ENCODE measurements around the gene SLC44A5. TPM values are rescaled to one million over a fixed set of nuclear protein-coding genes. Genes with fewer than 3 reads are reported as not detected.
"Not testable (repeated sequence)": the region's sequence is repeated elsewhere in the genome, so short reads cannot be mapped to it uniquely, and the experiment has no call there.

The SLC44A5 gene
- total RNA-seq, result 10 to 100 TPM in 2 of 4 donors, 1 to 10 TPM in 2; 1.1 to 17.7 (median 5.8) TPM

DNA sequence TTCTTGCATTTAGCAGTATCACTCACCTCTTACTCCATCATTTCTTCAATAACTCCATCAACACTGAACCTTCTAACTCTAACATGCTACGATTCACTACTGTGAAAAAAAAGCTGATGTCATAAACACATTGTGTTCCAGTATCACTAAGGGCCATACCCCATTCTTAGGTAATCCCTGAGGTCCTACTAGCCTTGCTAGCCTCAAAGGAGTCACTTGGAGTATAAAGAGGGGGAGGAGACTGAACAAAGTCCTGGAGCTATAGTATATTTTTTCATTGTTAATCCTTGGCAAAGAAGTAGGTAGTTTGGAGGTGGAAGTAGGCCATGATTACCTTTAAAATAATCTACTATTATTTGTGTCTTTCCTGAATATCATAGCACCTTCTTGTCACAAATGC is at the start of gene SLC44A5:
TSS of gene SLC44A5 (minus strand) at position 101 of the 400 bp plus-strand sequence. CDS start 69,667 bp downstream, outside the sequence.
- peaks cover 43% of the 10 kb centered on the region for H3K27me3 ChIP-seq
- H3K9me3 ChIP-seq, result no peaks in the 10 kb centered on the region
- H3K4me1 ChIP-seq, result peaks cover 19% of the 10 kb centered on the region
- TF ChIP-seq EP300 (IDR thresholded peaks at IDR 0.05), result no peak
- no peak for TF ChIP-seq CTCF (IDR thresholded peaks at IDR 0.05)
- no peak for TF ChIP-seq POLR2AphosphoS5 (IDR thresholded peaks at IDR 0.05)
- no peak for TF ChIP-seq POLR2A (IDR thresholded peaks at IDR 0.05)
- H3K27ac ChIP-seq, result no peak within 1 kb of the TSS
- no peak for DNase-seq (ENCODE audit: low spot score in 2 of 2)
- 86% methylated on average over 1 of the region's 1 CpG for WGBS
- no peaks in the 10 kb centered on the region for H3K36me3 ChIP-seq
- H3K4me3 ChIP-seq, result no peak within 1 kb of the TSS

DNA sequence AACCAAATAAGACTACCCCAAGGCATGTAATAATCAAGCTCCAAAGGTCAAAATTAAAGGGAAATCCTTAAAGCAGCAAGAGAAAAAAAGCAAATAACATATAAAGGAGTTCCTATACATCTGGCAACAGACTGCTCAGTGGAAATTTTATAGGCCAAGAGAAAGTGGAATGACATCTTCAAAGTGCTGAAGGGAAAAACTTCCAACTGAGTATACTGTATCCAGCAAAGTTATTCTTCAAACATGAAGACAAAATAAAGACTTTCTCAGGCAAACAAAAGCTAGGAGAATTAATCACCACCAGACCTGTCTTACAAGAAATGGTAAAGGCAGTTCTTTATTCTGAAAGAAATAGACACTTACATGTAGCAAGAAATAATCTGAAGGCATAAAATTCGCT is 45.0 kb upstream of the SLC44A5 start:
- Histone ChIP-seq H3K4me3 (no peak overlapping the region), H3K27me3 (no peaks in the 10 kb centered on the region), H3K36me3 (no peaks in the 10 kb centered on the region), H3K9me3 (peaks cover 8% of the 10 kb centered on the region), H3K27ac (no peak overlapping the region), H3K4me1 (no peaks in the 10 kb centered on the region)
- no peak for TF ChIP-seq POLR2AphosphoS5 (IDR thresholded peaks at IDR 0.05)
- no peak for TF ChIP-seq EP300 (IDR thresholded peaks at IDR 0.05)
- WGBS, result 67% methylated on average over 1 of the region's 1 CpG
- no peak for DNase-seq (ENCODE audit: low spot score in 2 of 2)

DNA sequence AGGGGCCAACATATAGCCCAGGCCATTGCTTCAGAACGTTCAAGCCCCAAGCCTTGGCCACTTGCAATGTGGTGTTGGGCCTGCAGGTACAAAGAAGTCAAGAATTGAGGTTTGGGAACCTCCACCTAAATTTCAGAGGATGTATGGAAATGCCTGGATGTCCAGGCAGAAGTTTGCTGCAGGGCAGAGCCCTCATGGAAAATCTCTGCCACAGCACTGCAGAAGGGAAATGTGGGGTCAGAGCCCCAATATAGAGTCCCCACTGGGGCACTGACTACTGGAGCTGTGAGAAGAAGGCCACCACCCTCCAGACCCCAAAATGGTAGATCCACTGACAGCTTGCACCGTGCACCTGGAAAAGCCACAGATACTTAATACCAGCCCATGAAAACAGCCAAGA is 36.3 kb upstream of the SLC44A5 start:
- not testable (repeated sequence) for H3K27me3 ChIP-seq; H3K9me3 ChIP-seq; DNase-seq (ENCODE audit: low spot score in 2 of 2); H3K4me1 ChIP-seq; H3K27ac ChIP-seq; H3K36me3 ChIP-seq; H3K4me3 ChIP-seq
- 71% methylated on average over 2 of the region's 2 CpGs for WGBS

GRCh38 chr1:75645153-75645552 is 34.2 kb upstream of the SLC44A5 start:
- H3K9me3 ChIP-seq; H3K4me1 ChIP-seq; H3K27ac ChIP-seq; H3K36me3 ChIP-seq; DNase-seq (ENCODE audit: low spot score in 2 of 2); H3K27me3 ChIP-seq; H3K4me3 ChIP-seq: not testable (repeated sequence)
- 89% methylated on average over 3 of the region's 4 CpGs for WGBS

DNA sequence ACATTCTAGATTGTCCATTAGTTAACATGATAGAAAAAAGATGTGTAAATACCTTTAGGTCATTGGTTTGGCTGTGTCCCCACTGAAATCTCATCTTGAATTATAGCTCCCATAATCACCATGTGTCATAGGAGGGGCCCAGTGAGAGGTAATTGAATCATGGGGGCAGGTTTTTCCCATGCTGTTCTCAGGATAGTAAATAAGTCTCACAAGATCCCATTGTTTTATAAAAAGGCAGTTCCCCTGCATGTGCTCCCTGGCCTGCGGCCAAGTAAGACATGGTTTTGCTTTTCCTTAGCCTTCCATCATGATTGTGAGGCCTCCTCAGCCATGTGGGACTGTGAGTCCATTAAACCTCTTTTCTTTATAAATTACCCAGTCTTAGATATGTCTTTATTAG is 32.5 kb upstream of the SLC44A5 start:
- DNase-seq (ENCODE audit: low spot score in 2 of 2), result no peak
- Histone ChIP-seq H3K27me3 (no peaks in the 10 kb centered on the region), H3K4me1 (no peaks in the 10 kb centered on the region), H3K36me3 (no peaks in the 10 kb centered on the region), H3K4me3 (no peak overlapping the region), H3K27ac (no peak overlapping the region), H3K9me3 (peaks cover 9% of the 10 kb centered on the region)
- no peak for TF ChIP-seq CTCF (IDR thresholded peaks at IDR 0.05)
- no peak for TF ChIP-seq POLR2A (IDR thresholded peaks at IDR 0.05)
- no peak for TF ChIP-seq EP300 (IDR thresholded peaks at IDR 0.05)
- TF ChIP-seq POLR2AphosphoS5 (IDR thresholded peaks at IDR 0.05), result no peak
- 40% methylated on average over 1 of the region's 1 CpG for WGBS

- no peaks in the 10 kb centered on the region for H3K4me1 ChIP-seq
- no peak for TF ChIP-seq POLR2A (IDR thresholded peaks at IDR 0.05)
- TF ChIP-seq POLR2AphosphoS5 (IDR thresholded peaks at IDR 0.05), result no peak
- no peak for TF ChIP-seq EP300 (IDR thresholded peaks at IDR 0.05)
- TF ChIP-seq CTCF (IDR thresholded peaks at IDR 0.05), result no peak
- WGBS, result 60% methylated on average over 3 of the region's 3 CpGs
- no peaks in the 10 kb centered on the region for H3K27me3 ChIP-seq
- no peak overlapping the region for H3K4me3 ChIP-seq
- H3K9me3 ChIP-seq, result peaks cover 2% of the 10 kb centered on the region
- no peaks in the 10 kb centered on the region for H3K36me3 ChIP-seq
- H3K27ac ChIP-seq, result no peak overlapping the region
- DNase-seq (ENCODE audit: low spot score in 2 of 2), result no peak
Measured at GRCh38 chr1:75641325-75641724, 30.4 kb upstream of the SLC44A5 start.

DNA sequence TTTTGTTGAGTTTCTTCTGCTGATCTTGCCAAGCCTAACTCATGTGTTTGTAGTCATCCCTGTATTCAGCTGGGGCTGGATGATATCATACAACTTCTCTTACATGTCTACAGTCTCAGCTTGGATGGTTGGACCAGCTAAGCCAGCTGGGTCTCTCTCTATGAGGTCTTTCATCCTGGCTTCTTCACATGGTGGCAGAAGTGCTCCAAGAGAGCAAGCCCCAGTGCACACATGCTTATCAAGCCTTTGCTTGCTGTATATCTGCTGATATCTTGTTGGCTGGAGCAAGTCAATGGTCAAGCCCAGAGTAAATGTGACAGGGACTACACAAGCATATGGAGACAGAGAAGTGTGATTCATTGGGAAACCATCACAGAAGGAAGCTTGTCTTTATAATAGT is 29.2 kb upstream of the SLC44A5 start:
- TF ChIP-seq POLR2A (IDR thresholded peaks at IDR 0.05) (no peak), EP300 (IDR thresholded peaks at IDR 0.05) (no peak), CTCF (IDR thresholded peaks at IDR 0.05) (no peak), POLR2AphosphoS5 (IDR thresholded peaks at IDR 0.05) (no peak)
- Histone ChIP-seq H3K27me3 (no peaks in the 10 kb centered on the region), H3K27ac (no peak overlapping the region), H3K4me1 (no peaks in the 10 kb centered on the region), H3K4me3 (no peak overlapping the region), H3K9me3 (no peaks in the 10 kb centered on the region), H3K36me3 (no peaks in the 10 kb centered on the region)
- DNase-seq (ENCODE audit: low spot score in 2 of 2), result no peak

Data from suprapubic skin (tissue), 4 donors.